Gastroesophageal sphincter (tissue), 4 donors: Measurements from ENCODE around the gene TP73. TPM values are rescaled to one million over a fixed set of nuclear protein-coding genes. Genes with fewer than 3 reads are reported as not detected.

Source experiments
- ATAC-seq: fragments of 150-250 bp; one replicate; pipeline ENCODE4 v1.9.1; 2016; ENCODE audit warnings: mild to moderate bottlenecking, moderate library complexity
- H3K27ac ChIP-seq, 4 donors: fragments of 200-600 bp; sonication (generic) in 3 of 4; 1 replicate in 3 of 4; 2 replicates in 1 of 4; pipeline ENCODE4 v1.5.1; 2016 to 2019
- H3K27me3 ChIP-seq: fragments of 200-600 bp; sonication (generic); one replicate; pipeline ENCODE4 v1.5.1; 2019
- H3K36me3 ChIP-seq, 2 donors: fragments of 200-600 bp; sonication (generic); one replicate each; pipeline ENCODE4 v1.5.1; 2019; ENCODE audit warnings: control low read depth in 1 of 2
- H3K4me1 ChIP-seq, 3 donors: fragments of 200-600 bp; sonication (generic); 1 replicate in 2 of 3; 2 replicates in 1 of 3; pipeline ENCODE4 v1.5.1; 2016 to 2019; ENCODE audit warnings: control low read depth in 2 of 3
- H3K4me3 ChIP-seq, 2 donors: fragments of 200-600 bp; sonication (generic); one replicate each; pipeline ENCODE4 v1.5.1; 2019; ENCODE audit warnings: mild to moderate bottlenecking in 1 of 2, moderate library complexity in 1 of 2
- H3K9me3 ChIP-seq, 3 donors: fragments of 200-600 bp; sonication (generic); one replicate each; pipeline ENCODE4 v1.5.1; 2017 to 2019; ENCODE audit warnings: control low read depth in 2 of 3
- CTCF ChIP-seq, 4 experiments: fragments of 200-600 bp in 2 of 4; fragments of 450-650 bp in 2 of 4; sonication (generic) in 1 of 4; IDR thresholded peaks; one replicate each; pipeline ENCODE4 v1.5.1; 2017 to 2019; ENCODE audit warnings: antibody characterized with exemption in 4 of 4, mild to moderate bottlenecking in 2 of 4, moderate library complexity in 2 of 4
- EP300 ChIP-seq: sonication (generic); formaldehyde crosslinking; IDR thresholded peaks from one replicate; pipeline ENCODE4 v1.6.1; 2017; ENCODE audit warnings: antibody characterized with exemption, mild to moderate bottlenecking
- POLR2A ChIP-seq, 2 donors: fragments of 450-650 bp; IDR thresholded peaks; one replicate each; pipeline ENCODE4 v1.6.1; 2017; ENCODE audit warnings: antibody characterized with exemption in 2 of 2, mild to moderate bottlenecking in 2 of 2, moderate library complexity in 1 of 2
- POLR2AphosphoS5 ChIP-seq: sonication (generic); formaldehyde crosslinking; IDR thresholded peaks from one replicate; pipeline ENCODE4 v1.6.1; 2017; ENCODE audit warnings: antibody characterized with exemption
- WGBS, 2 donors: methylation state at CpG; one replicate each; pipeline ENCODE4 v1.1.5; 2018; ENCODE audit warnings: low coverage in 1 of 2; 5-methylcytosine and 5-hydroxymethylcytosine counted together
- total RNA-seq, 4 donors: library from RNA; depleted of rRNA; stranded (reverse); fragments of >200 nt; gene quantifications; one replicate each; pipeline ENCODE4 v1.1.0, GENCODE V29; 2016

Gene TP73
- total RNA-seq, 4 donors from 2014 or later: 0.19 to 0.22 TPM; not detected in 2

- WGBS, 2 donors: no CpG with 5 or more reads among the region's 14 CpGs
- H3K27me3 ChIP-seq: peaks cover 87% of the 10 kb centered on the region
Measured at GRCh38 chr1:3669421-3669821, 17.1 kb downstream of the TP73 start.

GRCh38 chr1:3669971-3670431 lies 17.7 kb downstream of the TP73 start:
- TF ChIP-seq POLR2AphosphoS5 (no peak), EP300 (no peak), CTCF (IDR thresholded peaks at IDR 0.05) (no peak), POLR2A (IDR thresholded peaks at IDR 0.05) (no peak)
- WGBS, 2 donors: 100% methylated on average over 1 to 3 of the region's 9 CpGs
- no peak overlapping the region for H3K27ac ChIP-seq
- H3K36me3 ChIP-seq: no peaks in the 10 kb centered on the region
- no peak overlapping the region for H3K4me3 ChIP-seq
- H3K9me3 ChIP-seq: no peaks in the 10 kb centered on the region
- peaks cover 0 to 9% (median 0%) of the 10 kb centered on the region in 3 donors for H3K4me1 ChIP-seq
- H3K27me3 ChIP-seq: peaks cover 86% of the 10 kb centered on the region
- no peak for ATAC-seq

More at GRCh38 chr1:3669421-3669821, 17.1 kb downstream of the TP73 start:
- TF ChIP-seq CTCF (IDR thresholded peaks at IDR 0.05) (no peak), POLR2AphosphoS5 (no peak), EP300 (no peak), POLR2A (IDR thresholded peaks at IDR 0.05) (no peak)
- no peaks in the 10 kb centered on the region for H3K9me3 ChIP-seq
- no peak for ATAC-seq
- H3K4me3 ChIP-seq: no peak overlapping the region
- no peaks in the 10 kb centered on the region for H3K36me3 ChIP-seq
- H3K4me1 ChIP-seq: peaks cover 0 to 9% (median 0%) of the 10 kb centered on the region in 3 donors
- no peak overlapping the region for H3K27ac ChIP-seq

GRCh38 chr1:3670823-3671265 lies 18.5 kb downstream of the TP73 start:
- H3K27me3 ChIP-seq: peaks cover 92% of the 10 kb centered on the region
- ATAC-seq: no peak
- no peaks in the 10 kb centered on the region for H3K36me3 ChIP-seq
- no peak overlapping the region for H3K4me3 ChIP-seq
- no peaks in the 10 kb centered on the region for H3K9me3 ChIP-seq
- H3K4me1 ChIP-seq: peaks cover 0 to 9% (median 0%) of the 10 kb centered on the region in 3 donors
- no peak for TF ChIP-seq POLR2A (IDR thresholded peaks at IDR 0.05)
- 70% methylated on average over 4 of the region's 15 CpGs; no CpG with 5 or more reads in 1 of the 2 donors for WGBS, 2 donors
- no peak overlapping the region for H3K27ac ChIP-seq

- TF ChIP-seq POLR2AphosphoS5: no peak
- no peak for TF ChIP-seq POLR2A (IDR thresholded peaks at IDR 0.05)
- no peak for TF ChIP-seq EP300
- no peak for TF ChIP-seq CTCF (IDR thresholded peaks at IDR 0.05)
- Histone ChIP-seq H3K9me3 (no peaks in the 10 kb centered on the region), H3K4me1 (peaks cover 0 to 9% (median 0%) of the 10 kb centered on the region in 3 donors), H3K27ac (no peak overlapping the region), H3K27me3 (peaks cover 88% of the 10 kb centered on the region), H3K4me3 (no peak overlapping the region), H3K36me3 (no peaks in the 10 kb centered on the region)
- no peak for ATAC-seq
- WGBS, 2 donors: 13 to 40% methylated on average over 3 to 8 of the region's 29 CpGs
Measured at GRCh38 chr1:3671371-3672180, 19.3 kb downstream of the TP73 start.

GRCh38 chr1:3672231-3672970 lies 20.1 kb downstream of the TP73 start:
- Histone ChIP-seq H3K27ac (no peak overlapping the region), H3K4me1 (peaks cover 0 to 9% (median 0%) of the 10 kb centered on the region in 3 donors), H3K4me3 (no peak overlapping the region), H3K9me3 (no peaks in the 10 kb centered on the region), H3K27me3 (peaks cover 79% of the 10 kb centered on the region), H3K36me3 (no peaks in the 10 kb centered on the region)
- WGBS, 2 donors: 69 to 70% methylated on average over 5 to 13 of the region's 21 CpGs
- no peak for ATAC-seq
- TF ChIP-seq CTCF (IDR thresholded peaks at IDR 0.05) (no peak), POLR2AphosphoS5 (no peak), POLR2A (IDR thresholded peaks at IDR 0.05) (no peak), EP300 (no peak)
